ENCODE data around the gene TRIM75.

DNA sequence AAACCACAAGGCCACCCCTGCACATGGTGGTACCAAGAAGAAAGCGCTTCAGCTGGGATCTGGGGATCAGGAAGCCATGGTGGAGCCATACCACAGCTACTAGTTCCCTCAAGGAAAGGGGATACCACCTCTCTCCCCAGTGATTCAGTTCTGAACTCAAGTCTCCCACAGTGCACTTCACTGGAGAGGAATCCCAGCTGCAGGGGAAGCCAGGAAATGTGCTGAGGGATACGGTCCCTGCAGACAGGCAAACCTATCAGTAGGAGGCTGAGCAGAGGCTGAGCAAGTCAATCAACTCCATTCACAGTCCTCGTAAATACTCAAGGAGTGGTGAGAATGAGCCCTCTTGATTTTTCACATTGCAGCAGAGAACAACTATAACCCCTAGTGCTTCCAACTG lies 48.0 kb downstream of the TRIM75 start:
- TF ChIP-seq CTCF (IDR thresholded peaks at IDR 0.05) (no peak), POLR2A (IDR thresholded peaks at IDR 0.05) (no peak)
